ENCODE data around the gene TRPM3. TPM values are rescaled to one million over a fixed set of nuclear protein-coding genes. Genes with fewer than 3 reads are reported as not detected.
A peak's percentile ranks its signal among the peaks of the same experiment; 100 is the strongest.

Gene TRPM3
- total RNA-seq, 1 experiment from 2014 or later = 5.4 TPM

DNA sequence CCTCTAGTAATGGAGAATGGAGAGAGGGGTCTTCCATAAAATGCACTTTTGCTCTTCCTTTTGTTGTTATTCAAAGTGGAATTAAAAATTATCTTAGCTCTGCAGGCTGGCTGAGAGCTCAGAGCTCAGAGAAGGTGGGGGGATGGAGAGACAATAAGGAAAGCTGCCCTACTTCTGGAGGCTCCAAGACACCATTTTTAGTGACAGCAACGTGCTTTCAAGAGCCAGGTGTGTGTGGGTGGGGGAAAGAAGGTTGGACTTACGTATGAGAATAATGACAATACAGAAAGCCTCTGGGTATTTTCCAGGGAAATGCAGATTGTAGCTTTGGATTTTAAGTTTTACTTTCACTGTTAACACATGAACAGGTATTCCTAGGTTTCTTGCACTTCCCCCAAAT lies 173.9 kb downstream of the TRPM3 start:
- peak; percentile 65 for ATAC-seq
- H3K4me3 Mint-ChIP-seq = no peak overlapping the region
- H3K36me3 Mint-ChIP-seq = no peaks in the 10 kb centered on the region
- TF ChIP-seq TEAD1 (CRISPR knock-in tag; IDR thresholded peaks at IDR 0.05) = no peak
- TF ChIP-seq ZNF416 (CRISPR knock-in tag; IDR thresholded peaks at IDR 0.05) = no peak
- no peak for TF ChIP-seq NR1H2 (CRISPR knock-in tag; IDR thresholded peaks at IDR 0.05)
- TF ChIP-seq, protein P1, sequence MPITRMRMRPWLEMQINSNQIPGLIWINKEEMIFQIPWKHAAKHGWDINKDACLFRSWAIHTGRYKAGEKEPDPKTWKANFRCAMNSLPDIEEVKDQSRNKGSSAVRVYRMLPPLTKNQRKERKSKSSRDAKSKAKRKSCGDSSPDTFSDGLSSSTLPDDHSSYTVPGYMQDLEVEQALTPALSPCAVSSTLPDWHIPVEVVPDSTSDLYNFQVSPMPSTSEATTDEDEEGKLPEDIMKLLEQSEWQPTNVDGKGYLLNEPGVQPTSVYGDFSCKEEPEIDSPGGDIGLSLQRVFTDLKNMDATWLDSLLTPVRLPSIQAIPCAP (CRISPR knock-in tag; IDR thresholded peaks at IDR 0.05) = no peak
- DNase-seq (ENCODE audit: low spot score) = no peak
- H3K4me1 Mint-ChIP-seq = peaks cover 12% of the 10 kb centered on the region
- ChIA-PET POLR2A (interaction anchor here (0.6 kb wide), 1 partner anchor 91 kb away, joined by 3 read pairs; no protein-coding TSS in a partner anchor), CTCF (interaction anchor here (0.5 to 1.2 kb wide), 2 partner anchors 277 to 297 kb away, joined by 3 to 4 read pairs; no protein-coding TSS in a partner anchor)
- no peaks in the 10 kb centered on the region for H3K27me3 Mint-ChIP-seq (ENCODE audit: low read depth)
- peak overlapping the region; percentile 59; the same call in 1 of the 2 replicates for H3K27ac Mint-ChIP-seq
- no peaks in the 10 kb centered on the region for H3K9me3 Mint-ChIP-seq

DNA sequence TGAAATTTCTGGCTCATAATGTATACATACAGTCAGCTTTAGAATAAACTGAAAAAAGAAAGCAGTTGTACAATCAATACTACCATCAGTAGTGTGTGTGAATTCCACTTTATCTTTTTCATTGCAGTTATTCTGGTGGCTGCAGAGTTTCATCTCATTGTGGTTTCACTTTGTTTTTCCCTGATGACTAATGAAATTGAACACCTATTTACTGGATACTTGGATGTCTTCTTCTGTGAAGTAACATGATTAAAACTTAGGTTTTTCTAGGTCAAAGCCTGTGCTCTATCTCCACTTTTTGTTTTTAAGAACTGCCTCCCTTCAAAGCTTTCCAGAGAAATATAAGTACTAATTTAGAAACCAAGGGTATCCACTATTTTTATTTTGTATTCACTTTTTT lies 174.3 kb downstream of the TRPM3 start:
- TF ChIP-seq ZNF138 (CRISPR knock-in tag; conservative IDR thresholded peaks at IDR 0.05) (no peak), ZMAT4 (CRISPR knock-in tag; IDR thresholded peaks at IDR 0.05) (no peak), ZBTB21 (CRISPR knock-in tag; IDR thresholded peaks at IDR 0.05; ENCODE audit: borderline replicate concordance) (no peak), HMGA2 (CRISPR knock-in tag; IDR thresholded peaks at IDR 0.05) (no peak), GABPB1 (CRISPR knock-in tag; IDR thresholded peaks at IDR 0.05) (no peak), FOXJ3 (CRISPR knock-in tag; IDR thresholded peaks at IDR 0.05; ENCODE audit: borderline replicate concordance) (no peak), USF1 (CRISPR knock-in tag; IDR thresholded peaks at IDR 0.05) (no peak), MLX (CRISPR knock-in tag; IDR thresholded peaks at IDR 0.05) (no peak), NR3C1 (CRISPR knock-in tag; conservative IDR thresholded peaks at IDR 0.05; ENCODE audit: low read depth) (no peak), CREB1 (CRISPR knock-in tag; IDR thresholded peaks at IDR 0.05) (no peak)
- ChIA-PET POLR2A (no interaction called here), CTCF (interaction anchor here (0.5 to 1.2 kb wide), 2 partner anchors 277 to 298 kb away, joined by 3 to 4 read pairs; no protein-coding TSS in a partner anchor)
- Mint-ChIP-seq H3K36me3 (no peaks in the 10 kb centered on the region), H3K27me3 (ENCODE audit: low read depth) (no peaks in the 10 kb centered on the region), H3K27ac (no peak overlapping the region; the same call in 1 of the 2 replicates), H3K4me1 (peaks cover 12% of the 10 kb centered on the region), H3K9me3 (no peaks in the 10 kb centered on the region), H3K4me3 (no peak overlapping the region)
- DNase-seq (ENCODE audit: low spot score) = no peak
- ATAC-seq = no peak

DNA sequence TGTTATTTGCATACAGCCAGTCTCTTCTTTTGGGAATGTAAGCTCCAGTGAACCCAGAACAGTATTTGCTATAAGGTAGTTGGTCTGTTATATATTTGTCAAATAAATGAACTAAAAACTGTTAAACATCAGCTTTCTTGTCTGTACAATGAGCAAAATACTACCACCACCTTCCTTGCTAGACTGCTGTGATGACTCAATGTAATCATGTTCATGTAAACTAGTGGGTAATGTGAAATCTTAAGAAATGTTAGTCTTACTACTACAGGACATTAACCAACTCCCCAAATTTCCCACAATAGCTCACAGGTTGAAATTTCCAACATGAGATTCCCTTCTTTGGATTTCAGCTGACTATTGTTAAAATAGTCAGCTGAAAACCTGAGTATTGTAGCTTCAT lies 176.1 kb downstream of the TRPM3 start:
- Mint-ChIP-seq H3K4me1 (peaks cover 25% of the 10 kb centered on the region), H3K9me3 (no peaks in the 10 kb centered on the region), H3K4me3 (no peak overlapping the region), H3K27me3 (ENCODE audit: low read depth) (no peaks in the 10 kb centered on the region), H3K36me3 (no peaks in the 10 kb centered on the region), H3K27ac (no peak overlapping the region)
- ChIA-PET POLR2A (no interaction called here), CTCF (interaction anchor here (1.6 kb wide), 1 partner anchor 305 kb away, joined by 3 read pairs; no protein-coding TSS in a partner anchor)
- no peak for ATAC-seq
- no peak for DNase-seq (ENCODE audit: low spot score)
- TF ChIP-seq USF2 (CRISPR knock-in tag; IDR thresholded peaks at IDR 0.05) (no peak), ZNF532 (CRISPR knock-in tag; IDR thresholded peaks at IDR 0.05; ENCODE audit: borderline replicate concordance) (no peak), ZNF671 (CRISPR knock-in tag; IDR thresholded peaks at IDR 0.05) (no peak), USF1 (CRISPR knock-in tag; IDR thresholded peaks at IDR 0.05) (no peak)
- TF ChIP-seq, protein P2, sequence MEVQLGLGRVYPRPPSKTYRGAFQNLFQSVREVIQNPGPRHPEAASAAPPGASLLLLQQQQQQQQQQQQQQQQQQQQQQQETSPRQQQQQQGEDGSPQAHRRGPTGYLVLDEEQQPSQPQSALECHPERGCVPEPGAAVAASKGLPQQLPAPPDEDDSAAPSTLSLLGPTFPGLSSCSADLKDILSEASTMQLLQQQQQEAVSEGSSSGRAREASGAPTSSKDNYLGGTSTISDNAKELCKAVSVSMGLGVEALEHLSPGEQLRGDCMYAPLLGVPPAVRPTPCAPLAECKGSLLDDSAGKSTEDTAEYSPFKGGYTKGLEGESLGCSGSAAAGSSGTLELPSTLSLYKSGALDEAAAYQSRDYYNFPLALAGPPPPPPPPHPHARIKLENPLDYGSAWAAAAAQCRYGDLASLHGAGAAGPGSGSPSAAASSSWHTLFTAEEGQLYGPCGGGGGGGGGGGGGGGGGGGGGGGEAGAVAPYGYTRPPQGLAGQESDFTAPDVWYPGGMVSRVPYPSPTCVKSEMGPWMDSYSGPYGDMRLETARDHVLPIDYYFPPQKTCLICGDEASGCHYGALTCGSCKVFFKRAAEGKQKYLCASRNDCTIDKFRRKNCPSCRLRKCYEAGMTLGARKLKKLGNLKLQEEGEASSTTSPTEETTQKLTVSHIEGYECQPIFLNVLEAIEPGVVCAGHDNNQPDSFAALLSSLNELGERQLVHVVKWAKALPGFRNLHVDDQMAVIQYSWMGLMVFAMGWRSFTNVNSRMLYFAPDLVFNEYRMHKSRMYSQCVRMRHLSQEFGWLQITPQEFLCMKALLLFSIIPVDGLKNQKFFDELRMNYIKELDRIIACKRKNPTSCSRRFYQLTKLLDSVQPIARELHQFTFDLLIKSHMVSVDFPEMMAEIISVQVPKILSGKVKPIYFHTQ (CRISPR knock-in tag; IDR thresholded peaks at IDR 0.05) = no peak
- TF ChIP-seq, protein P3, sequence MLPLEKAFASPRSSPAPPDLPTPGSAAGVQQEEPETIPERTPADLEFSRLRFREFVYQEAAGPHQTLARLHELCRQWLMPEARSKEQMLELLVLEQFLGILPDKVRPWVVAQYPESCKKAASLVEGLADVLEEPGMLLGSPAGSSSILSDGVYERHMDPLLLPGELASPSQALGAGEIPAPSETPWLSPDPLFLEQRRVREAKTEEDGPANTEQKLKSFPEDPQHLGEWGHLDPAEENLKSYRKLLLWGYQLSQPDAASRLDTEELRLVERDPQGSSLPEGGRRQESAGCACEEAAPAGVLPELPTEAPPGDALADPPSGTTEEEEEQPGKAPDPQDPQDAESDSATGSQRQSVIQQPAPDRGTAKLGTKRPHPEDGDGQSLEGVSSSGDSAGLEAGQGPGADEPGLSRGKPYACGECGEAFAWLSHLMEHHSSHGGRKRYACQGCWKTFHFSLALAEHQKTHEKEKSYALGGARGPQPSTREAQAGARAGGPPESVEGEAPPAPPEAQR (CRISPR knock-in tag; IDR thresholded peaks at IDR 0.05) = no peak

Data from WTC11 (cell line).